MV-4-11 (cell line): ENCODE data around the gene RALGPS1.
A peak's percentile ranks its signal among the peaks of the same experiment; 100 is the strongest.

ENCODE experiments used
- DNase-seq: peaks from one replicate; lab custom pipeline; 2025; lab: John Stamatoyannopoulos, UW

Gene RALGPS1

DNA sequence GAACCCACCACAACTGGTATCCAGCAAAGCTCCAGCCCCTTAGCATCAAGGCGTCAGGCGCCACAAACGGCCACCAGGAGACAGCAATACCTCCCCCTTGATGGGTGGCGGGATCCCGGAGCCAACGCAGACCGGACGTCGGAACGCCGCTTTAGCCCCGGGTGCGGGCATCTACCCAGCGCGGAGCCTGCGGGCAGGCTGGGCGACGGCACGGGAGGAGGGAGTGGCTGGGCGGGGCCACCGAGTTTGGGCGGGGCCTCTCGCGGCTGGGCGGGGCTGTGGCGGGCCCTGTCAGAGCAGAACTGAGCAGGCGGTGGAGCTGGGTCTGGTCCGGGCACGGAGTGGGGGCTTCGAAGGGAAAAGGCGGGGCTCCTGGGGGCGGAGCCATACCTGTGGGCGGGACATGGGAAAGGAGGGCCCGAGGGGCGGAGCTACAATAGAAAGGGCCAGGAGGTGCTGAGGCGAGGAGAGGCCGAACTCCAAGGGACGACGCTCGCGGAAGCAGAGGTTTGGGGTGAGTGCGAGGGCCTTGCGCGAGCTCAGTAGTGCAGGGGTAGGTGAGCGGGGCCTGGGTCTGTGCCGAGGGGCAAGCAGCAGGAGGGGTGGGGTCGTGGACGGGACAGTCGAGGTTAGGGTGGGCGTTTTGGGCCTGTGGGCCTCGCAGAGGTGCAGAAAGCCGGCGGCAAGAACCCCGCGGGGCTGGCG lies 309.7 kb downstream of the RALGPS1 start:
- peak; percentile 85 for DNase-seq

- DNase-seq, result peak; percentile 69
These were observed 310.5 kb downstream of the RALGPS1 start for GRCh38 chr9:127224883-127225739.

DNA sequence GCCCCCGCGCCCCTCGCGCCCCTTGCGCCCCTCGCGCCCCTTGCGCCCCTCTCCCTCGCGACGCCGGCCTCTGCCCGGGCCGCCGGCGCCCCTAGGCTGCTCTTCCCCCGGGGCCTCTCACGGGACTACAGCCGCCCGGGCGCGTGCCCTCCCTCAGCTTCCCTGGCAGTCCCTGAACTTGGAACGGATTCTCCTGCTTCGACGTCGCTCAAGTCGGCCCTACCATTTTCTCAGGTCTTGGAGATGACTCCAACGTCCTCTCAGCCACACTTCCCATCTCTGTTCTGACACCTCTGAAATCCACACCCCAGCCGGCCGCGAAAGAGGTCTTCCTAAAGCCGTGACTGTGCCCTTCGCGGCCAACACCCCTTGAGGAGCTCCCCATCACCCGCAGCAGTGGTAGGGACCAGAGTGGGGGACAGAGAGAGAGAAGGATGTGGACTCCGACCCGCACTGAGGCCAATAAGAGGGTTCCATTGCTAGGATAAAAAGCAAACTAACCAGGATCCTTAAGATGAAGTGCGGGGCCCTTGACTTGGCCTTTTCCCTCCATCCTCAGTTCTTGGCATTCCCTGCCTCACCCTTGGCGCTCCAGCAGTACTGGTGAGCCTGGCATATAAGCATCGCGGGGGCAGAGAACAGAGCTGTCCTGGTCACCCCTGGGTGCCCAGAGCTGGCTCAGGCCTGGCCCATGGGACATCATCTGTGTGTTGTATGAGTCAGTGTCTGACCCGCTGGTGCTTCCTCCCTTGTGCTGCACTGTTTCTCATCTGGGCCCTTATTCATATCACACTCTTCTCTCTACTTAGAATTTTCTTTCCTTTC lies 311.4 kb downstream of the RALGPS1 start:
- no peak for DNase-seq

- DNase-seq, result no peak
These were observed 315.3 kb downstream of the RALGPS1 start for GRCh38 chr9:127229691-127230417.

GRCh38 chr9:127231666-127232065 lies 317.1 kb downstream of the RALGPS1 start:
- DNase-seq, result no peak

DNA sequence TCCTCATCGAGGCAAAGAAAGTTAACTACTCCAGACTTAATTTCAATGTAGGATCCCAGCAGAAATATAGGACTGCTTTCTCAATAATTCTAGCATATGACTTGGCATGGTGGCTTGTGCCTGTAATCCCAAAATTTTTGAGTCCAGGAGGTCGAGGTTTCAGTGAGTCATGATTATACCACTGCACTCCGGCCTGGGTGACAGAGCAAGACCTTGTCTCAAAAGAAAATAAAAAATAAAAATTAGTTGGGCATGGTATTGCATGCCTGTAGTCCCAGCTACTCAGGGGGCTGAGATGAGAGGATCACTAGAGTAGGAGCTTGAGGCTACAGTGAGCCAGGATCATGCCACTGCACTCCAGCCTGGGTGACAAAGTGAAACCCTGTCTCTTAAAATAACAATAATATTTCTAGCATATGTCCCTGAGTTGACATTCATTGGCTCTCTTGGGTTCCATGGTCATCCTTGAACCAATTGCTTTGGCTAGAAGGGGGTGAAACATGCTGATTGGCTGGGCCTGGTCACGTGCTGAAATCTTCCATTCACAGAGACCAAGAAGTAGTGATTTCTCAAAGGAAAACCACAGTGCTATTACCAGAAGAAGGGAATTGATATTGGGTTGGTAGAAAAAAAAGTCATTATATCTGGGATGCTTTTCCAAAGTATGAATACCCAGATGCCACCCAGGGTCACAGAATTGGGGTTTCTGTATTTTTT lies 318.4 kb downstream of the RALGPS1 start:
- no peak for DNase-seq

DNA sequence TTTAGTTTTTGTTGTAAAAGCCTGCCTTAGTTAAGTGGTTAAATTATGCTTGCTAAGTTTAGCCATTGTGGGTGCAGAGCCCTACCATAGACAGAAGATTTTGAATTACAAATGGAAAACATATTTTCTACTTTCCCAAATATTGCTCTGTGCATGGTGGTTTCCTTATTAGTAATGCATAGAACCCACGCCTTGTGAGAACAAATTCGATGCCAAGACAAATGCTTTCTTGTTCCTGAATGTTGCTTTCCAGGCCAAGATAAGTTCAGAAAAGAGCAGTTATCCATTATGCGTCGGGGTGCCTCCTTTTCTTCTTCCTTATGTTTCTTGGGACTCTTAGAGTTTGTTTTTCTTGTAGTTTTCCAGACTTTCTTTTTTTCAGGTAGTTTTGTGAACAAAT lies 319.0 kb downstream of the RALGPS1 start:
- no peak for DNase-seq

GRCh38 chr9:127233989-127234388 lies 319.4 kb downstream of the RALGPS1 start:
- DNase-seq, result no peak

GRCh38 chr9:127237801-127238200 lies 323.2 kb downstream of the RALGPS1 start:
- no peak for DNase-seq

- DNase-seq, result no peak
These were observed 326.8 kb downstream of the RALGPS1 start for GRCh38 chr9:127241354-127241753.

- peak; percentile 92 for DNase-seq
These were observed 330.3 kb downstream of the RALGPS1 start for GRCh38 chr9:127244609-127245601.

DNA sequence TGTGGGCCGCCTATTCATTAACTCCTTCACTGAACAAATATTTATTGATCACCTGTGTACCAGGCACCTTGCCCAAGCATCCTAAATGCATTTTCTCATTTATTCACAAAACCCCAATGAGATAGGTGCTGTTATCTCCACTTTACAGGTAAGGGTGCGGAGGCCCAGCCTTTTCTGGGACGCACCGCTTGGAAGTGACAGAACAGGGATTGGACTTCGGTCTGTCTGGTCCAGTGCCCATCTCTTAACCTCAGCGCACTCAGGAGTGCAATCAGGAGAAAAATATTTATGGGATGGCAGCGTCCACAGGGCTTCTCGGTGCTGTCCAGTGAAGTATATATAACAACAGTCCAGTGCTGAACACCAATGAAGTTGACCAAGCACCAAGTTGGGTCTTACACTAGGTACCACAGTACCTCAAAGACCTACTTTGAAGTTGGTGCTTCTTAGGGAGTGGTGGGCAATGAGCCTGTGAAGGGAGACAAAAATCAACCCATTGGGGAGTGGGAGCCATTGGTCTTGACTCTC lies 331.1 kb downstream of the RALGPS1 start:
- DNase-seq, result no peak

DNA sequence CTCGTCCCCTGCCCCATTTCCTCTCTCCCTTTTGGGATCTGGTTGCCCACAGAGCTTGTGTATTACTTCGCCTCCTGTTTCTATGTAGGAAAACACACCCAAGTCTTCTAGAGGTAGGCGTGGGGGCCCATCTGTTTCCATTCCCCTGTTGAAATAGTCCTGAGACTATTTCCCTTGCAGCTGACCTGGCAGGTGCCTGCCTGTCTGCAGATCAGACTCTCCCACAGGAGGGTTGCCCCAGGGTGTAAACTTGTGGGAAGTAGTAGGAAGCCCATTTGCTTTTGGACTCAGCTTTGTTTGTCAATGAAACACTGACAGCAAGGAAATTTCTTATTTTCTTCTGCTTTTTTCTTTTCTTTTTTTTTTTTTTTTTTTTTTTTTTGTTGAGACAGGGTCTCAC lies 333.7 kb downstream of the RALGPS1 start:
- no peak for DNase-seq

GRCh38 chr9:127249877-127250276 lies 335.3 kb downstream of the RALGPS1 start:
- no peak for DNase-seq

- DNase-seq, result no peak
These were observed 336.4 kb downstream of the RALGPS1 start for GRCh38 chr9:127250896-127251391.

GRCh38 chr9:127252410-127253318 lies 338.1 kb downstream of the RALGPS1 start:
- DNase-seq, result no peak

- no peak for DNase-seq
These were observed 338.9 kb downstream of the RALGPS1 start for GRCh38 chr9:127253446-127253845.

DNA sequence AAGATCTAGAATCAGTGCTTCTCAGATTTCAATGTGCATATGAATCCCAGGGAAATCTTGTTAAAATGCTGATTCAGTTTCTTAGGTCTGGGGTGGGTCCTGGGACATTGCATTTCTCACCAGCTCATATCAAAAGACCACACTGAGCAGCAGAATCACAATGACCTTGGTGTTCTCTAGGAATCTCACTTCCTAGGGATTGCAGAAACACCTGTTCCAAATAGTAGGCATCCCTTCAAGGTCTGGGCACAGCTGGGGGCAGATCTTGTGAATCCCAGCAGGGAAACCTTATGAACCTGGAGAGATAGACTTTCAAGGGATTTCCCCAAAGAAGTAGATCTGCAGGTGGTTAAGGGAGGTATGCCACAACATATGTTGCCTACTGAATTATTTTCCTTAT lies 341.1 kb downstream of the RALGPS1 start:
- no peak for DNase-seq
